Glomerular visceral epithelial cell (primary cell): Measurements from ENCODE around the gene CDKN2B.

Source experiments
- DNase-seq: peaks from one replicate; pipeline ENCODE4 v3.0.0-alpha.2; 2016; ENCODE audit errors: extremely low spot score

CDKN2B gene

GRCh38 chr9:21993893-21994555 lies 15.1 kb downstream of the CDKN2B start, which contains the start of gene CDKN2A:
TSS of gene CDKN2A (minus strand) at chr9:21994392.
- DNase-seq: peak; percentile 94

GRCh38 chr9:21993007-21993406 lies 16.1 kb downstream of the CDKN2B start:
- no peak for DNase-seq

GRCh38 chr9:21991072-21991959 lies 17.8 kb downstream of the CDKN2B start:
- no peak for DNase-seq

- DNase-seq: no peak
Observed at GRCh38 chr9:21989440-21990189, 19.5 kb downstream of the CDKN2B start.

GRCh38 chr9:21988056-21988990 lies 20.8 kb downstream of the CDKN2B start:
- DNase-seq: peak; percentile 39

GRCh38 chr9:21985964-21986667 lies 23.0 kb downstream of the CDKN2B start:
- DNase-seq: no peak

- no peak for DNase-seq
Observed at GRCh38 chr9:21984101-21984500, 25.0 kb downstream of the CDKN2B start.

GRCh38 chr9:21983561-21983935 lies 25.6 kb downstream of the CDKN2B start:
- no peak for DNase-seq

- DNase-seq: no peak
Observed at GRCh38 chr9:21982861-21983560, 26.1 kb downstream of the CDKN2B start.

GRCh38 chr9:21982391-21982790 lies 26.7 kb downstream of the CDKN2B start:
- DNase-seq: no peak

- no peak for DNase-seq
Observed at GRCh38 chr9:21976334-21976875, 32.7 kb downstream of the CDKN2B start.

- DNase-seq: peak; percentile 95
Observed at GRCh38 chr9:21974722-21975409, 34.2 kb downstream of the CDKN2B start.

GRCh38 chr9:21974343-21974721 lies 34.8 kb downstream of the CDKN2B start:
- DNase-seq: peak; percentile 47

GRCh38 chr9:21972361-21972760 lies 36.7 kb downstream of the CDKN2B start:
- no peak for DNase-seq

- DNase-seq: no peak
Observed at GRCh38 chr9:21970800-21971640, 38.1 kb downstream of the CDKN2B start.

- no peak for DNase-seq
Observed at GRCh38 chr9:21969951-21970799, 38.9 kb downstream of the CDKN2B start.
